ENCODE measurements around the gene MINDY4. TPM values are rescaled to one million over a fixed set of nuclear protein-coding genes. Genes with fewer than 3 reads are reported as not detected.

Gene MINDY4
- total and polyA plus RNA-seq, 2 of the 4 experiments (the other 2 are of a cell fraction) = 1.8 to 3.6 TPM

- no peak overlapping the region for H4K8ac ChIP-seq (ENCODE audit: low read depth in 2 of 2, low read length in 2 of 2)
- no peak overlapping the region for H3K4ac ChIP-seq (ENCODE audit: low read depth, low read length)
- H3K18ac ChIP-seq (ENCODE audit: low read depth, low read length) = no peak overlapping the region
- H3K23ac ChIP-seq (ENCODE audit: low read depth, low read length) = no peak overlapping the region
- H2BK15ac ChIP-seq (ENCODE audit: low read depth, low read length) = no peak overlapping the region
- H2BK5ac ChIP-seq (ENCODE audit: low read depth, low read length, poor library complexity, severe bottlenecking) = no peak overlapping the region
- in situ Hi-C loops (cut with MboI; ENCODE audit: low sequenced_read_pairs) (no loop called here), dilution Hi-C loops (cut with HindIII; ENCODE audit: low sequenced_read_pairs, unreplicated experiment) (no loop called here), intact Hi-C loops (cut with micrococcal nuclease) (no loop called here)
- H2AK9ac ChIP-seq (replicated peaks; ENCODE audit: low read depth, low read length, poor library complexity) = no peak overlapping the region
- BruUV-seq (replicated peaks) = no TSS peak
- no peaks in the 10 kb centered on the region; the same call in 1 of the 2 replicates for H3K9me3 ChIP-seq (ENCODE audit: control insufficient read depth, insufficient read depth, low read length)
- H2BK120ac ChIP-seq (ENCODE audit: low read depth, low read length) = no peak overlapping the region
- no peak overlapping the region for H3K9ac ChIP-seq (ENCODE audit: low read depth, low read length)
- TF ChIP-seq NFE2L2 (IDR thresholded peaks at IDR 0.05; ENCODE audit: low read depth, low read length) (no peak), BHLHE40 (IDR thresholded peaks at IDR 0.05; ENCODE audit: low read depth, low read length) (no peak), ELK1 (IDR thresholded peaks at IDR 0.05; ENCODE audit: borderline replicate concordance, low read depth, low read length) (no peak), MAZ (IDR thresholded peaks at IDR 0.05; ENCODE audit: borderline replicate concordance, low read depth, low read length) (no peak), FOS (IDR thresholded peaks at IDR 0.05; ENCODE audit: low read depth, low read length) (no peak), SMC3 (IDR thresholded peaks at IDR 0.05; ENCODE audit: low read depth, low read length) (no peak), MAFK (IDR thresholded peaks at IDR 0.05; ENCODE audit: low read depth, low read length) (no peak), CEBPB (IDR thresholded peaks at IDR 0.05; ENCODE audit: low read depth, low read length) (no peak), CHD1 (IDR thresholded peaks at IDR 0.05; ENCODE audit: low read depth, low read length) (no peak), RCOR1 (IDR thresholded peaks at IDR 0.05; ENCODE audit: insufficient replicate concordance, low read length) (no peak), RAD21 (IDR thresholded peaks at IDR 0.05; ENCODE audit: low read length) (no peak), RFX5 (IDR thresholded peaks at IDR 0.05; ENCODE audit: low read depth, low read length) (no peak), CTCF (conservative IDR thresholded peaks at IDR 0.05; ENCODE audit: low read depth, low read length) (no peak), MXI1 (IDR thresholded peaks at IDR 0.05; ENCODE audit: borderline replicate concordance, low read depth, low read length) (no peak), POLR2A (IDR thresholded peaks at IDR 0.05; ENCODE audit: low read depth, low read length) (no peak), USF2 (IDR thresholded peaks at IDR 0.05; ENCODE audit: low read depth, low read length) (no peak)
- peaks cover 2% of the 10 kb centered on the region for H3K27me3 ChIP-seq (ENCODE audit: control insufficient read depth, insufficient read depth, low read length)
- POLR2A ChIA-PET (ENCODE audit: unreplicated experiment) = no interaction called here
- H3K14ac ChIP-seq (replicated peaks; ENCODE audit: low read depth, low read length) = no peak overlapping the region
- no peak overlapping the region for H4K5ac ChIP-seq (ENCODE audit: low read depth, low read length)
- H3K36me3 ChIP-seq (ENCODE audit: control insufficient read depth, insufficient read depth, low read length) = no peaks in the 10 kb centered on the region
- H3K4me3 ChIP-seq (ENCODE audit: insufficient read depth, low read depth, low read length) = no peak overlapping the region
- H3K4me1 ChIP-seq (ENCODE audit: control insufficient read depth, insufficient read depth, low read length) = peaks cover 10% of the 10 kb centered on the region; the same call in 1 of the 2 replicates
- no peak overlapping the region for H3K27ac ChIP-seq (ENCODE audit: insufficient read depth, low read length)
- ATAC-seq (ENCODE audit: low read depth) (no peak), DNase-seq (no peak)
- H2AK5ac ChIP-seq (ENCODE audit: low read depth, low read length) = no peak overlapping the region
- no peak overlapping the region for H2BK20ac ChIP-seq (ENCODE audit: low read depth, low read length)
- H3K56ac ChIP-seq (ENCODE audit: extremely low read depth, insufficient read depth, low read length) = no peak overlapping the region
- WGBS, 2 experiments (ENCODE audit: extremely low coverage in 2 of 2, insufficient read length in 1 of 2) = 100% methylated on average over 2 of the region's 7 CpGs; no CpG with 5 or more reads in 1 of the 2 experiments
- CTCF ChIA-PET = no interaction called here
- H4K20me1 ChIP-seq (ENCODE audit: insufficient read depth, low read length) = no peaks in the 10 kb centered on the region; the same call in 1 of the 2 replicates
- no peak overlapping the region for H2AFZ ChIP-seq (replicated peaks; ENCODE audit: low read length, poor library complexity)
- no peak overlapping the region for H3K4me2 ChIP-seq (ENCODE audit: low read depth, low read length)
- peaks cover 5% of the 10 kb centered on the region; the same call in 1 of the 2 replicates for H3K9me1 ChIP-seq (ENCODE audit: insufficient read depth, low read length)
- no peak overlapping the region for H4K91ac ChIP-seq (ENCODE audit: insufficient read depth, low read depth, low read length)
- H3K79me1 ChIP-seq (ENCODE audit: low read depth in 1 of 2, low read length in 2 of 2) = no peaks in the 10 kb centered on the region
These were observed 119.0 kb downstream of the MINDY4 start for GRCh38 chr7:30890226-30890625.

All from IMR-90 (cell line).